Hematopoietic multipotent progenitor cell treated with erythropoietin and hydrocortisone succinate and interleukin-3 and kit ligand, for 4 days (in vitro differentiated cells): ENCODE measurements around the gene ETV3L.
A peak's percentile ranks its signal among the peaks of the same experiment; 100 is the strongest.

Experiments
- DNase-seq: peaks from one replicate; pipeline ENCODE4 v3.0.0-alpha.2; 2015

ETV3L gene

GRCh38 chr1:157131281-157131680 lies 31.7 kb upstream of the ETV3L start:
- DNase-seq = peak; percentile 19

DNA sequence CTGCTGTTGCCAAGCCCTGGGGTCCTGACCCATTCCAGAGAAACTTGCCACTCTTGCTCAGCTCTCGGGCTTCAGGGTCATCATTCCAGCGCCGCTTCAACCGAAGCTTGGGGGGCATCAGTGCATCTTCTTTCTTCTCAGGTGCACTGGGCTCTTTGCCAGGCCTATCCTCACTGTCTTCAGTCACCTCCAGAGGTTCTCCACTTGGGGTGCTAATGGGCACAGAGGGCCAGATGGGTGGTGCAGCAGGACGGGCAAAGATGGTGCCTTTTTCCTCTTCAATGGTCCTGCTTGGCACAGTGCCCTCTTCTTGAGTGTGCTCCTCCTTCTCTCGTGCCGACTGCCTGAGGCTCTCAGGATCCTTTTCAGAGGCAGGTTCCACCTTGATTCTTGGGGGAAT lies 25.2 kb upstream of the ETV3L start:
- peak; percentile 31 for DNase-seq

GRCh38 chr1:157119448-157119847 lies 19.8 kb upstream of the ETV3L start:
- DNase-seq = no peak

GRCh38 chr1:157119008-157119407 lies 19.4 kb upstream of the ETV3L start:
- DNase-seq = no peak

- peak; percentile 8 for DNase-seq
These were observed 18.0 kb upstream of the ETV3L start for GRCh38 chr1:157117527-157118057.

GRCh38 chr1:157116737-157117103 lies 17.1 kb upstream of the ETV3L start:
- no peak for DNase-seq

- no peak for DNase-seq
These were observed 16.5 kb upstream of the ETV3L start for GRCh38 chr1:157115851-157116736.

- no peak for DNase-seq
These were observed 15.8 kb upstream of the ETV3L start for GRCh38 chr1:157115429-157115838.

GRCh38 chr1:157114183-157115121 lies 14.8 kb upstream of the ETV3L start:
- DNase-seq = no peak

GRCh38 chr1:157113631-157114030 lies 14.0 kb upstream of the ETV3L start:
- no peak for DNase-seq

- no peak for DNase-seq
These were observed 13.5 kb upstream of the ETV3L start for GRCh38 chr1:157113106-157113505.

DNA sequence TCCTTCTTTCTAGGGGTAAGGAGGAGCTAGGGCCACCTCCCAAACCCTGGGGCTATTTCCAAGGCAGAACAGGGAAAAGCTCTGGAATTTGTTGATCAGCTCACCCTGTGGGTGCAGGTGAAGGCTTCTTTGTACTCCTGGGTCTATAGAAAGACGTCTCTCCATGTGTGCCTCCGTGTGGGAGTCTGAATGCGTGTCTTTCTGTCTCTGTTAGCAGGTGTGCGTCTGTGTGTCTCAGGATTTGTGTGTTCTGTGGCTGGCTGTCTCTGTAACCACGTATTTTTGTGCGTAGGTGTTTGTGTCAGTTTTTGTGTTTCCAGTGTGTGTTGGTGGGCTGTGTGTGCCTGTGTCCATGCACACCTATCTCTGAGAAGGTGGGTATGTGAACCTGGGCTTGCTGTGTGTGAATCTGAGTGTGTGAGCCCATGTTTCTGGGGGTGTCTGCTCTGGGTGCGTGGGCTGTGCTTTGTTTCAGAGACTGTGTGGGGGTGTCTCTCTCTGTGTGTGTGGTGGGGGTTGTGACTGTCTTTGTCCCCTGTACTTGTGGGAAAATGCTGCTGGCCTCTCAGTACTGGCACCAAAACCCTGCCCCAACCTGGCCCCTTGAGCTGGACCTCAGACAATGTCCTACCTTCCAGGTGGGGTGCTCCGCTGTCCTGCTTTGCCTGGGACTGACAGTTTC lies 12.7 kb upstream of the ETV3L start:
- no peak for DNase-seq

DNA sequence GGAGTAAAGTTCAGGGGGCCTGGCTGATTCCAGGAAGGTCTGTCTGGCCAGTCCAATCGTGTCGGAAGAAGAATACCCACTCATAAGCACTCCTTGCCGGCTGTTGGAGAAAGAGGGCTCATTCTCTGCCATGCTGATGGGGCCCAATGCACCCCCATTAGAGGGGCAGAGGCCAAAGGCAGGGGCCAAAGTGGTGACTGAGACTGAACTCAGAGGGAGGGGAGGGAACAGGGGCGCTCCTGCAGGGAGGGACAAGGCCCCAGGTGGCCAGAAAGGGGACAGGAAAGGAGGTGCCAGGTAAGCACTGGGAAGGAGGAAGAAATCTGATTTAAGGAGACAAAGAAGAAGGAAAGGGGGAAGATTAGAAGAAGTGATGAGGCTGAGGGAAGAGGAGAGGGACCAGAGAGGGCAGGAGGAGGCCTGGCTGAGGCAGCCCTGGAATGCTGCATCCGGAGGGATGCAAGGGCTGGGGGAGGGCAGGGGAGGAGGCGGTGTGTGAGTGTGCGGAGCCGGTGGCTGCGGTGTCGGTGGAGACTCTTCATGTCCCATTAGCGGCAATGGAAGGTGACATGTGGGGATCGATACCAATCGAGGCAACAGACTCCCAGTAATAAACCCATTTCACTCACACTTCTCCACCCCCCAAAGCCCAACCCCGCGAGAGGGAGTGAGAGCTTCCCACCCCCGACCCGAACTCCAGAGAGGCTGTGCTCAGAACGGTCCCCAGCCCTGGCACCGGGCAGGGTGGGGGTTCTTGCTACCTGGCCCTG lies 12.0 kb upstream of the ETV3L start:
- DNase-seq = no peak

GRCh38 chr1:157110686-157111085 lies 11.1 kb upstream of the ETV3L start:
- DNase-seq = no peak

GRCh38 chr1:157110003-157110402 lies 10.4 kb upstream of the ETV3L start:
- DNase-seq = no peak

GRCh38 chr1:157108448-157108847 lies 8.8 kb upstream of the ETV3L start:
- DNase-seq = no peak

- no peak for DNase-seq
These were observed 8.1 kb upstream of the ETV3L start for GRCh38 chr1:157107702-157108101.

DNA sequence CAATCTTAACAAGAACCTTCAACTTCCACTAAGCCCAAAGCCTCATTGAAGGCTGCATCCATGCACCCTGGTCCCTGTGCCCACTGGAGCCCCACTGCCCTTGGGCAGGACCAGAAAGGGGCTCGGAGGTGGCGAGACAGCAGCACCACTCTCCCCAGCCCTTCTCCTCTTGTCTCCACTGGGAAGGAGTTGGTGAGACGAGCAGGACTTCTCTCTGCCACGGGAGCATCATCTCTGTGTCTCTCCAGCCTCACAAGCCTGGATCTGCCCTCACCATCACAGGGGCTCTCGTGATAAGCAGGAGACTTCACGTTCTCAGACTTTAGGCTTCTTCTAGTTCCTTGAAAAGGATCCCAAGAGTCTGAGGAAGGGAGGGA lies 7.2 kb upstream of the ETV3L start:
- no peak for DNase-seq

DNA sequence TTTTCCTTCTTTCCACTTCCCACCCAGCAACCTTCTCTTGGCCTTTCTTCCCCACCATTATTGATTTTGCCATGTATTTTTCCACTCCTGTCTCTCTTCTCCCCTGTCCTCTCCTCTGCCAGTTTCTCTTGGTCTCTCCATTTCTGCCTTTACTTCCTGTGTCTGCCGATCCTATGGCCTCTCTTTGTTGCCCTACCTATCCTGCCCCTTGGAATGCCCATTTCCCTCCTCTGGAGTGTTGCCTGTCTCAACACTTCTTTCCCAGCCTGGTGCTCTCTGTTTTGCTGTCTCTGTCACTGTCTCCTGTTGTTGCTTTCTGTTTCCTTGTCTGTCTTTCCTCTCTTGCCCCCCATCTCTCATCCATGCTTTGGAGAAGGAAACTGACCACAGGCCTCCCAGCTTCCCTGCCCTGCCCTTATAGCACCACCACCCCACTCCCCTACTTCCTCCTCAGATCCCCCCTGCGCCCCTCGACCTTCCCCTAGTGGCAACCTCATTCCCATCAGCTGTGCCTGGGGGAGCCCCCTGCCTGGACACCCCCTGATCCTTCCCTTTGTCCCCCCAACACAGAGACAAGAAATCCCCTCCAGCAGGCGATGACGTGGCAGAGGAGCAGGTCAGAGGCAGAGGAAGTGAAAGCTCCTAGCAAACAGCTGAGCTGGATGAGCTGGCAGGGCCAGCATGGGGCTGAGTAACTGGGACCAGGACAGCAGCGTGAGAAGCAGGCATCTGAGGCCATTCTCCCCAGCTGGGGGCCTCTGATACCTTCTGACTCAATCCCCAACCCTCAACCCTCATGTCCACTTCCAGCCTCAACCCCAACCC lies 6.6 kb upstream of the ETV3L start:
- DNase-seq = peak; percentile 22

DNA sequence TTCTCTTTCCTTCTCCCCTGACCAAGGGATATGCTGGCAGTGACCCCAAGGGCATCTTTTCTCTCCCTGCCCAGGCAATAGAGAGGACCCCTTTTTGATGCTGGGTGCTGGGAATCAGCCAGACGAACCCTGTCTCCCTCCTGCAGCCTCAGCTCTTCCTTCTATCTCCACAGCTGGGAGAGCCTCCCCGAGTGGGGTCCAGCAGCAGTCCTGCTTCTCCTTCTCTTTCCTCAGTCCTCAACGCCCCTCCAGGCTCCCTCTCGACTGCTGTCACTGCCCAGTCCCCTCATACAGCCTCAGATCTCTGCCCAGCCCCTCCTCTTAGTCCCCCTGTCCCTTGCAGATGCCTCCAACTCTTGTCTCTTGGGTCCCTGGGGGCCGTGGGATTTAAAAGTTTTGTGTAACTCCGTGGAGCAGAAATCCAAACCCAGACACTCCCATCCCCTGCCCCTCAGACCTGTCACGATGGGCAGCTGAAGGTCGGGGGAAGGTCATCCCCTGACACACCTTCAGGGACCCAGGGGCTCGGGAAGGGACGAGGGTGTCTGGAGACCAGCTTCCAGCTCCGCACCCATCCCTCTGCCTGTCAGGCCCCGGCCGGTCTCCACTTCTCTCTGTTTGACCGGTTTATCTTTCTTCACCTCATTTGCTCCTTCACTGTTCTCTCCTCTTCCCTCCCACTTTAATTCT lies 5.8 kb upstream of the ETV3L start:
- DNase-seq = no peak
